ENCODE data around the gene STRC. TPM values are rescaled to one million over a fixed set of nuclear protein-coding genes. Genes with fewer than 3 reads are reported as not detected.
"Not testable (repeated sequence)": the region's sequence is repeated elsewhere in the genome, so short reads cannot be mapped to it uniquely, and the experiment has no call there.

STRC gene
- total RNA-seq, 1 experiment from 2014 or later = 0.42 TPM

DNA sequence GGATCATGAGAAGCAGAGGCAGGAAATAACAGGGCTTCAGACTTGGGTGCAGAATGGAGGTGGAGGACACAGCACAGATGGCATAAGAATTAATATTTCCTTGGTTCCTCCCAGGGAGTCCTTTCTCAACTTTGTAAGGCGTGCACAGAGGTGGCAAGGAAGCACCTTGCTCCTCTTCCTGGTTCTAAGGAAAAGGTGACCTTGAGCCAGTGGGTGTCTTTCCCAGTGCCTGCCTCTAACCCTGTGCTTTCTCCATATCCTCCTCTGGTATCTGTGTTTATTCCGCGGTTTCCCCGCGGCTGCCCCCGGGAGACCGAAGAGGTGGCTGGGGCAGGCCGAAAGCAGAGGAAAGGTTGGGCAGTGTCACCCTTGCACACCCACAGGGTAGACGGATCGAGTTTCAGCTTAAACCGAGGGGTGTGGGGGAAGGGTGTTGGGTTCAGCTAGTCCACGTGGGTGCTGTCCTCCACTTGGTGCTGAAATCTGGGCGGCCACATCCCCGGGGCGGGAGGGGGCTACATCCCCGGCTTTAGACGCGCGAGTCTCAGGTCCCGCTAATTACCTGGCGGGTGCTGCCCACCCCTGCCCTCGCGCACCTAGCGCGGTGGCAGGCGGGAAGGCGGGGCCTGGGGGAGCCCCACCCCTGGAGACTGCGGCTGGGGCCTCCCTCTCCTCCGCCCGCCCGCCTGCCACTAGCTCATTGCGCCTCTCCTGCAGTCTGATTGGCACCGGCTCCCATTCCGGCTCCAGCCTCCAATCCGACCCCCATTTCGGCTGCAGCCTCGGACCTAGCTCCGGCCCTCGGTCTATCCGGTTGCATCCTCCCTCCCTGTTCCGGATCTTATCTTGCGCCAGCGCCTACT lies 25.0 kb downstream of the STRC start, which contains the start of gene CKMT1B:
Gene CKMT1B, plus strand, starts transcription at position 700 of the 863 bp plus-strand sequence. CDS start 192 bp downstream, outside the sequence.
- H3K9me3 ChIP-seq (replicated peaks); H3K4me1 ChIP-seq: not testable (repeated sequence)

DNA sequence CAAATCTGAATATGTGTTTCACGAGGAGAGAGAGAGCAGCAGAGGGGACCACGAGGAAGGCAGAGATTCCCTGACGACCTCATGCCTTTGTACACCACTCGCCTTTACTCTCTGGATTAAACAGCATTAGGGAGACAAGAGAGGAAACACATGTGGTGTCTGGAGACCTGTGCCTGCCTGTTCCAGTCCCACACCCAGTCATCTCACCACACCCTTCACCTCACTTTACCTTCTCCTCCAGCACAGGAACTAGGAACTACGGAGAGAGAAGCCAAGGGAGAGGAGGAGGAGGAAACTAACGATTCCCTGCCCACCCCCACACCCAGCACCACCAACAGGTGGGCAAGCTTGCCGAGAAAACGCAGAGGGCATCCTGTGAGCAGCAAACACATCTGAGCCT lies 25.8 kb downstream of the STRC start:
- not testable (repeated sequence) for H3K36me3 ChIP-seq; H3K27ac ChIP-seq; DNase-seq; H3K4me1 ChIP-seq; H3K27me3 ChIP-seq; H3K9me3 ChIP-seq (replicated peaks); H3K4me3 ChIP-seq

More for the DNA sequence above, 25.0 kb downstream of the STRC start, which contains the start of gene CKMT1B:
- not testable (repeated sequence) for H3K36me3 ChIP-seq, H3K27me3 ChIP-seq, H3K27ac ChIP-seq, DNase-seq, H3K4me3 ChIP-seq

DNA sequence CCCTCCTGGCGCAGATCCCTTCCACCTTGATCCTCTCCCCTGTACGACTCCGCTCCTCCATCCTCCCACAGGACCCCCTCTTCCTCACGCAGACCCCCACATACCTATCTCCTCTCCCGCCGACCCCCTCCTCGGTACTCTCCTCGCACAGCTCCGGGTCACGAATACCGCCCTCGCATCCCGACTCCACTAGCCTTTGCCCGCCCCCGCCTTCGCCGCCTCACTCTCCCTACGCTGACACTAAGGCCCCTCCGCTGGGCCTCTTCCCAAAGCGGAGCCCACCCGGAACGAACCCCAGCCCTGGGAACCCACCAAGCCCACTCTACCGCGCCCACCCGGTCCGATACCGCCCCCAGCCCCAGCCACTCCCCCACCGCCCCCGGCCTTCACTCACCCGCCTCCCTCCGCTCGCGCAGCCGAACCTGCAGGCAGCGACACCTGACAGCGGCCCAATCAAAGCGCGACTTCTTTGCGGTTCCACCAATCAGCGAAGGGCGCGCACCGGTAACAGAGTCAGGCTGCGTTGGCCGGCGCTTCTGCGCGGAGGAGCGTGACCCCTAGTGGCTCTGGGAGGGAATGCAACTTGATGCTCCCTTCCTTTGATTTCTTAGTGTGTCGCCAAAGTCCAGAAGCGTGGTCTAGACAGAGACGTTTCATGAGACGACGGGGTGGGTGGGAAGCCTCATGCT lies 28.7 kb downstream of the STRC start, which contains the start of gene PPIP5K1:
Gene PPIP5K1, minus strand, starts transcription at position 431 of the 689 bp plus-strand sequence. CDS start 5,704 bp downstream, outside the sequence.
- DNase-seq; H3K9me3 ChIP-seq (replicated peaks); H3K27me3 ChIP-seq; H3K36me3 ChIP-seq; H3K4me1 ChIP-seq; H3K27ac ChIP-seq; H3K4me3 ChIP-seq: not testable (repeated sequence)

DNA sequence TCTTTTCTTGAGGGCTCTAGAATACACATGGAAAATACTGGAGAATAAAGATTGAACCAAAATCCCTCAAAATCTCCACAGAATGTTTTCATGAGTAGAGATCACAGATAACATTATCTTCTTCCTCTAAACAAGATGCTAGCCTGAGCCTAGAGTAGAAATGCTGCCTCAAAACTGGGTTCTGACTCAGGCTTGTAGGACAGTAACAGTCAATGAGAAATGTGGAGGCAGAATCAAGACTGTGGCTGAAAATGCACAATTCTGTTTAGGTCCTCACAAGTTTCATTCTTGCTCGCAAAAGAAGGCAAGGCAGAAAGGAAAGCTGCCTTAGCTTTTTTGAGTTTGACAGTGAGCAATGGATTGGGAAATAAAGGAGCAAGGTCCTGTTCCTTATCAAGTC lies 44.0 kb downstream of the STRC start:
- H3K36me3 ChIP-seq; H3K9me3 ChIP-seq (replicated peaks); H3K27ac ChIP-seq; H3K4me1 ChIP-seq; H3K4me3 ChIP-seq; H3K27me3 ChIP-seq; DNase-seq: not testable (repeated sequence)

DNA sequence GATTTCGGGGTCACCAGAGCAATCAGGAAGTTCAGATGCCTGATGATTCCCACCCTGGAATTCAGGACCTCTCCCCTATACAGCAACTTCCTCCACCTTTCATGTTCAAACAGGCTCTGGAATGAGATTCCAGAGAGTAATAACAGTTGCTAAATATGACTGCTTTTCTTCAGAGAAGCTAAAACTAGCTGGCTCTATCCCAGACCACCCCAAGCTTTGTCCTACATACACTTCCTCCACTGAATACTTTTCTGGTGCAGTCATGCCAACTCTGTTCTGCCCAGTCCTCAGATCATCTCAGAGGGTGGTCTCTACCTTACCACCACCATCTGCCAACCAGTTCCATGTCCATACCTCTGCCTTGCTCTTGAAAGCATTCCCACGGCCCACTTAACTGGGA lies 52.0 kb downstream of the STRC start:
- not testable (repeated sequence) for H3K9me3 ChIP-seq (replicated peaks); H3K4me1 ChIP-seq; H3K36me3 ChIP-seq; DNase-seq; H3K27ac ChIP-seq; H3K4me3 ChIP-seq; H3K27me3 ChIP-seq

DNA sequence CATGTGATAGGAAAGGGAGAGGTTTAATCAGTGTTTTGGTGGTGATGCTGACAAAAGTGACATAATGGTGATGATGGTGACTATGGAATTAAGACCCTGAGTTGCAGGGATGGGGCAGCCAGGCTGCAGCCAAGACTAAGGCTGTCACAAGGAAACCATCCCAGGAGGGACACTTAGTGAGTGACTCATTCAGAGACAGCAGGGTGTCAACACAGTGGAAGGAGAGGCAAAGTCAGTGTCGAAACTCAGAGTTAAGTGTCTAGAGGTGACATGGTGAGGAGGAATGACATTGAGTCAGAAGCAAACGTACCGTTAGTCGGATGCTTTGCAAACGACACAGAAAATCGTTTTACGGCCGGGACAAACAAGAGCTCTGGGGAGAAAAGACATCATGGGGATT lies 54.8 kb downstream of the STRC start:
- H3K27ac ChIP-seq; H3K27me3 ChIP-seq; H3K36me3 ChIP-seq; H3K4me1 ChIP-seq; H3K9me3 ChIP-seq (replicated peaks); H3K4me3 ChIP-seq; DNase-seq: not testable (repeated sequence)

DNA sequence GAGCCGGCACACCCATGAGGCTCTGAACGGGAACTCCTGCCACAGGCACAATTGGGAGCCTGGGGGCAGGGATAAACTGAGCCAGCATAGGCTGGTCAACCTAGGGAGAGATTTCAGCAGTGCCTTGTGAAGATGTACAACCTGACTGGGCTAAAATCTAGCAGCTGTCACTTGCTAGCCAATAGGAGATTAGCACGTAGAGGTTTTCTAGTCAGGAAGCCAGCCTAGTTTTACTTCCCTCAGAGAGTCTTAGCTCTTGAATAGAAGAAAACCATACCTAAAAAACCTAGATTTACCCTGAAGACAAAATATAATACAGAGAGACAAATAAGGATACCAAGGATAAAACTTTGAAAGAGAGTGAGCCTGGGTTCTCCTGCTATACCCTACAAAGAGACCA lies 55.8 kb downstream of the STRC start:
- H3K27me3 ChIP-seq; DNase-seq; H3K9me3 ChIP-seq (replicated peaks); H3K4me1 ChIP-seq; H3K27ac ChIP-seq; H3K36me3 ChIP-seq; H3K4me3 ChIP-seq: not testable (repeated sequence)

DNA sequence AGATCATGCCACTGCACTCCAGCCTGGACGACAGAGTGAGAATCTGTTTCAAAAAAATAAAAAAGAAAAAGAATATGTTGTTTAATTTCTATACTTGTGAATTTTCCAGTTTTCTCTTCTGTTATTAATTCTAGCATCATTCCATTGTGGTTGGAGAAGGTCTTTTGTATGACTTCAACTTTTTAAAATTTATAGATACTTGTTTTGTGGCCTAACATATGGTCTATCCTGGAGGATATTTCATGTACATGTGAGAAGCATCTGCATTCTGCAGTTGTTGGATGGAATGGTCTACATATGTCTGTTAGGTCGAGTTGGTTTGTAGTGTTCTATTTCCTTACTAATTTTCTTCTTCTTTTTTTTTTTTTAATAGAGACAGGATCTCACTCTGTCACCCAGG lies 65.6 kb downstream of the STRC start:
- H3K27me3 ChIP-seq = no peaks in the 10 kb centered on the region
- no peak overlapping the region for H3K27ac ChIP-seq
- no peaks in the 10 kb centered on the region for H3K9me3 ChIP-seq (replicated peaks)
- DNase-seq = no peak
- no peaks in the 10 kb centered on the region for H3K4me1 ChIP-seq
- H3K36me3 ChIP-seq = peaks cover 5% of the 10 kb centered on the region; the same call in 1 of the 2 replicates
- H3K4me3 ChIP-seq = no peak overlapping the region

DNA sequence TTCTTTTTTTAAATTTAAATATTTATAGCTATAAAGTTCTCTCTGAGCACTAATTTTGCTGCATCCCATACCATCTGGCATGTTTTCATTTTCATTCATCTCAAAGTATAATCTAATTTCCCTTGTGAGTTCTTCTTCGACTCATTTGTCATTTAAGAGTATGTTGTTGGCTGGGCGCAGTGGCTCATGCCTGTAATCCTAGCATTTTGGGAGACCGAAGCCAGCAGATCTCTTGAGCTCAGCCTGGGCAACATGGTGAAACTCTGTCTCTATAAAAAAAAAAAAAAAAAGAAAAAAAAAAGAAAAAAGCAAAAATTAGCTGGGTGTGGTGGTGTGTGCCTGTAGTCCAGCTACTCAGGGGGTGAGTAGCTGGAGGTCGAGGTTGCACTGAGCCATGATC lies 66.3 kb downstream of the STRC start:
- Histone ChIP-seq H3K4me3 (no peak overlapping the region), H3K4me1 (no peaks in the 10 kb centered on the region), H3K36me3 (peaks cover 5% of the 10 kb centered on the region; the same call in 1 of the 2 replicates), H3K9me3 (replicated peaks) (no peaks in the 10 kb centered on the region), H3K27ac (no peak overlapping the region), H3K27me3 (no peaks in the 10 kb centered on the region)
- DNase-seq = no peak

DNA sequence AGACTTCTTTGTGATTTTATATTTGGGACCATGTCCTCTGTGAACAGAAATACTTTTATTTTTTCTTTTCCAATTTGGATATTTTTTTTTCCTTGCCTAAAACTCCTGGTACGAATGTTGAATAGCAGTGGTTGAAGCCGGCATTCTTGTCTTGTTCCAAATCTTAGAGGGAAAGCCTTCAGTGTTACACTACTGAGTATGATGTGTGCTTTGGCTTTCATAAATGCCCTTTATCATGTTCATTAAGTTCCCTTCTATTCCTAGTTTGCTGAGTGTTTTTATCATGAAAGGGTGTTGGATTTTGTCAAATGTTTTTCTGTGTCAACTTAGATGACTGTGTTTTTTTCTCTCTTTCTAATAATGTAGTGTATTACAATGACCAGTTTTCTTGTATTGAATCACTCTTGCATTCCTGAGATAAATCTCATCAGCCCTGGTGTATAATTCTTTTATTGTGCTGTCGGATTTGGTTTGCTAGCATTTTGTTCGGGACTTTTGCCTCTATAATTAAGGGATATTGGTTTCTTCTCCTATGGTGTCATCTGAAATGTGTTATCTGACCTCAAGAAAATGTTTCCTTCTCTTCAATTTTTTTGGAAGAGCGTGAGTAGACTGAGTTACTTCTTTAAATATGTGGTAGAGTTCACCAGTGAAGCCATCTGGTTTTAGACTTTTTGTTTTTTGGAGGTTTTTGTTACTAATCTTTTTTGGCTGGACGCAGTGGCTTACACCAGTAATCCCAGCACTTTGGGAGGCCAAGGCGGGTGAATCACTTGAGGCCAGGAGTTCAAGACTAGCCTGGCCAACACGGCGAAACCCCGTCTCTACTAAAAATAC lies 67.9 kb downstream of the STRC start:
- Histone ChIP-seq H3K4me3 (no peak overlapping the region), H3K36me3 (peaks cover 3% of the 10 kb centered on the region; the same call in 1 of the 2 replicates), H3K9me3 (replicated peaks) (no peaks in the 10 kb centered on the region; the same call in 1 of the 2 replicates), H3K4me1 (no peaks in the 10 kb centered on the region), H3K27ac (no peak overlapping the region), H3K27me3 (no peaks in the 10 kb centered on the region)
- DNase-seq = no peak

Other genes starting within 250 kb of the STRC start
- 27.8 and 30.8 TPM in 2 replicates for gene ZSCAN29, start 247.8 kb downstream of the STRC start, total RNA-seq (2014; rRNA removed; shearing (Covaris generic))
- 16.2 and 20.3 TPM in 2 replicates for gene TUBGCP4, start 247.7 kb downstream of the STRC start, total RNA-seq (2014; rRNA removed; shearing (Covaris generic))
- 44.1 and 44.6 TPM in 2 replicates for gene TP53BP1, start 125.6 kb downstream of the STRC start, total RNA-seq (2014; rRNA removed; shearing (Covaris generic))
- gene MAP1A, start 101.2 kb downstream of the STRC start, total RNA-seq (2014; rRNA removed; shearing (Covaris generic)) = 10.1 and 10.3 TPM in 2 replicates
- gene PPIP5K1, start 28.6 kb downstream of the STRC start, total RNA-seq (2014; rRNA removed; shearing (Covaris generic)) = 14.3 and 15.6 TPM in 2 replicates
- gene CKMT1B, start 24.8 kb downstream of the STRC start, total RNA-seq (2014; rRNA removed; shearing (Covaris generic)) = 0.43 TPM in 1 of 2 replicates, not detected in the other
- gene CATSPER2, start 30.0 kb upstream of the STRC start, total RNA-seq (2014; rRNA removed; shearing (Covaris generic)) = 1.3 and 1.4 TPM in 2 replicates
- gene CKMT1A, start 75.1 kb upstream of the STRC start, total RNA-seq (2014; rRNA removed; shearing (Covaris generic)) = 0.20 TPM in 1 of 2 replicates, not detected in the other
- gene PDIA3, start 127.6 kb upstream of the STRC start, total RNA-seq (2014; rRNA removed; shearing (Covaris generic)) = 204 and 229 TPM in 2 replicates
- gene ELL3, start 158.2 kb upstream of the STRC start, total RNA-seq (2014; rRNA removed; shearing (Covaris generic)) = not detected in 2 replicates
- gene SERF2, start 173.5 kb upstream of the STRC start, total RNA-seq (2014; rRNA removed; shearing (Covaris generic)) = 471 and 504 TPM in 2 replicates
- not detected in 2 replicates for gene SERINC4, start 181.4 kb upstream of the STRC start, total RNA-seq (2014; rRNA removed; shearing (Covaris generic))
- 9.4 and 10.5 TPM in 2 replicates for gene HYPK, start 181.8 kb upstream of the STRC start, total RNA-seq (2014; rRNA removed; shearing (Covaris generic))
- gene MFAP1, start 205.9 kb upstream of the STRC start, total RNA-seq (2014; rRNA removed; shearing (Covaris generic)) = 44.2 and 48.4 TPM in 2 replicates
- gene WDR76, start 208.2 kb upstream of the STRC start, total RNA-seq (2014; rRNA removed; shearing (Covaris generic)) = 59.6 and 71.8 TPM in 2 replicates